Liver (tissue), 3 donors: ENCODE measurements around the gene KRIT1.

Experiments used
- EGR1 ChIP-seq, 2 donors: IDR thresholded peaks; 2 replicates each; pipeline ENCODE4 v1.6.1; 2016 to 2018; ENCODE audit warnings: antibody characterized with exemption in 2 of 2, low read depth in 2 of 2
- JUND ChIP-seq, 2 donors: IDR thresholded peaks; 2 replicates each; pipeline ENCODE4 v1.6.1; 2016; ENCODE audit warnings: antibody characterized with exemption in 2 of 2
- MAX ChIP-seq: IDR thresholded peaks from 2 replicates; pipeline ENCODE4 v1.6.1; 2016; ENCODE audit warnings: antibody characterized with exemption
- TAF1 ChIP-seq: conservative IDR thresholded peaks from 2 replicates; pipeline ENCODE4 v1.6.1; 2016; ENCODE audit warnings: antibody characterized with exemption, mild to moderate bottlenecking
- YY1 ChIP-seq: IDR thresholded peaks from 2 replicates; pipeline ENCODE4 v1.6.1; 2016; ENCODE audit warnings: antibody characterized with exemption, mild to moderate bottlenecking
- TF ChIP-seq, protein P1 (sequence below): fragments of 150-350 bp; IDR thresholded peaks from 2 replicates; pipeline ENCODE4 v1.5.1; 2017; ENCODE audit warnings: improper control_type of control experiment, low read depth, low read length; ENCODE audit not compliant: missing input control
- donor health status: healthy.
- donor health status: healthy.

GRCh38 chr7:92259610-92260247 lies 14.0 kb upstream of the KRIT1 start:
- TF ChIP-seq YY1, result no peak
- no peak for TF ChIP-seq TAF1
- TF ChIP-seq, protein P1, sequence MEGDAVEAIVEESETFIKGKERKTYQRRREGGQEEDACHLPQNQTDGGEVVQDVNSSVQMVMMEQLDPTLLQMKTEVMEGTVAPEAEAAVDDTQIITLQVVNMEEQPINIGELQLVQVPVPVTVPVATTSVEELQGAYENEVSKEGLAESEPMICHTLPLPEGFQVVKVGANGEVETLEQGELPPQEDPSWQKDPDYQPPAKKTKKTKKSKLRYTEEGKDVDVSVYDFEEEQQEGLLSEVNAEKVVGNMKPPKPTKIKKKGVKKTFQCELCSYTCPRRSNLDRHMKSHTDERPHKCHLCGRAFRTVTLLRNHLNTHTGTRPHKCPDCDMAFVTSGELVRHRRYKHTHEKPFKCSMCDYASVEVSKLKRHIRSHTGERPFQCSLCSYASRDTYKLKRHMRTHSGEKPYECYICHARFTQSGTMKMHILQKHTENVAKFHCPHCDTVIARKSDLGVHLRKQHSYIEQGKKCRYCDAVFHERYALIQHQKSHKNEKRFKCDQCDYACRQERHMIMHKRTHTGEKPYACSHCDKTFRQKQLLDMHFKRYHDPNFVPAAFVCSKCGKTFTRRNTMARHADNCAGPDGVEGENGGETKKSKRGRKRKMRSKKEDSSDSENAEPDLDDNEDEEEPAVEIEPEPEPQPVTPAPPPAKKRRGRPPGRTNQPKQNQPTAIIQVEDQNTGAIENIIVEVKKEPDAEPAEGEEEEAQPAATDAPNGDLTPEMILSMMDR, result no peak
- no peak for TF ChIP-seq MAX
- no peak for TF ChIP-seq JUND (IDR thresholded peaks at IDR 0.05)
- TF ChIP-seq EGR1 (IDR thresholded peaks at IDR 0.05; ENCODE audit: low read depth in 2 of 2), result no peak
